DND-41 (cell line): ENCODE measurements around the gene IFNLR1.

Experiments
- ATAC-seq: fragments of 200-7000 bp; cut with Tn5 transposase; 3 replicates; pipeline ENCODE4 v1.9.1; 2021; ENCODE audit warnings: low read depth; ENCODE audit not compliant: insufficient read depth
- DNase-seq: peaks from one replicate; pipeline ENCODE4 v3.0.0-alpha.2; 2020
- H2AFZ ChIP-seq: 2 replicates; pipeline ENCODE4 v1.6.0; 2012; ENCODE audit warnings: low read depth, low read length
- H3K27ac ChIP-seq: 2 replicates; pipeline ENCODE4 v1.5.1; 2012; ENCODE audit warnings: low read length, inconsistent platforms
- H3K27me3 ChIP-seq: fragments of 200-600 bp; sonication (generic); 2 replicates; pipeline ENCODE4 v1.6.0; 2012; ENCODE audit warnings: low read length, mild to moderate bottlenecking, inconsistent platforms; ENCODE audit not compliant: insufficient read depth, poor library complexity
- H3K36me3 ChIP-seq: 2 replicates; pipeline ENCODE4 v1.5.1; 2012; ENCODE audit warnings: low read length, inconsistent platforms; ENCODE audit not compliant: insufficient read depth
- H3K4me1 ChIP-seq: 2 replicates; pipeline ENCODE4 v1.5.1; 2012; ENCODE audit warnings: mild to moderate bottlenecking, low read length; ENCODE audit not compliant: insufficient read depth
- H3K4me2 ChIP-seq: 2 replicates; pipeline ENCODE4 v1.6.0; 2012; ENCODE audit warnings: mild to moderate bottlenecking, moderate library complexity, low read length, inconsistent platforms; ENCODE audit not compliant: insufficient read depth
- H3K4me3 ChIP-seq, 2 experiments: fragments of 200-600 bp in 1 of 2; shearing (Covaris generic) in 1 of 2; 2 replicates each; pipeline ENCODE4 v1.5.1; 2012 to 2016; ENCODE audit warnings: inconsistent platforms in 2 of 2, low read length in 2 of 2, mild to moderate bottlenecking in 2 of 2, low read depth in 1 of 2, moderate library complexity in 1 of 2
- H3K79me2 ChIP-seq: 2 replicates; pipeline ENCODE4 v1.6.0; 2012; ENCODE audit warnings: low read length, inconsistent platforms; ENCODE audit not compliant: insufficient read depth
- H3K9ac ChIP-seq: 2 replicates; pipeline ENCODE4 v1.6.0; 2012; ENCODE audit warnings: low read depth, mild to moderate bottlenecking, inconsistent platforms, low read length, moderate library complexity
- H3K9me3 ChIP-seq: 2 replicates; pipeline ENCODE4 v1.5.1; 2012; ENCODE audit warnings: low read length, moderate library complexity, mild to moderate bottlenecking, inconsistent platforms; ENCODE audit not compliant: insufficient read depth, severe bottlenecking
- H4K20me1 ChIP-seq: 2 replicates; pipeline ENCODE4 v1.6.0; 2012; ENCODE audit warnings: low read length; ENCODE audit not compliant: insufficient read depth
- EZH2 ChIP-seq: IDR thresholded peaks from 3 replicates; pipeline ENCODE4 v1.6.1; 2012; ENCODE audit warnings: borderline replicate concordance, low read depth, mild to moderate bottlenecking, moderate library complexity, low read length, inconsistent platforms; ENCODE audit not compliant: severe bottlenecking
- TF ChIP-seq, protein P1 (sequence below): IDR thresholded peaks from 2 replicates; pipeline ENCODE4 v1.5.1; 2012; ENCODE audit warnings: borderline replicate concordance, low read length, moderate library complexity, mild to moderate bottlenecking; ENCODE audit not compliant: poor library complexity, severe bottlenecking; ENCODE audit errors: extremely low read depth

IFNLR1 gene

GRCh38 chr1:24186993-24187790 is at the start of gene IFNLR1:
Gene IFNLR1 (minus strand): TSS chr1:24187289. CDS start chr1:24187248, 41 bp downstream.
- no peaks in the 10 kb centered on the region for H3K79me2 ChIP-seq
- ATAC-seq: no peak; the same call in 2 of the 3 replicates
- H4K20me1 ChIP-seq: no peaks in the 10 kb centered on the region
- peaks cover 12% of the 10 kb centered on the region for H3K27me3 ChIP-seq
- H3K36me3 ChIP-seq: no peaks in the 10 kb centered on the region
- peak; percentile 10 for DNase-seq
- H3K4me2 ChIP-seq: no peak within 1 kb of the TSS
- H2AFZ ChIP-seq: no peak within 1 kb of the TSS
- H3K27ac ChIP-seq: no peak within 1 kb of the TSS
- H3K9me3 ChIP-seq: no peaks in the 10 kb centered on the region
- H3K4me3 ChIP-seq: no peak within 1 kb of the TSS
- no peaks in the 10 kb centered on the region for H3K4me1 ChIP-seq
- TF ChIP-seq, protein P1, sequence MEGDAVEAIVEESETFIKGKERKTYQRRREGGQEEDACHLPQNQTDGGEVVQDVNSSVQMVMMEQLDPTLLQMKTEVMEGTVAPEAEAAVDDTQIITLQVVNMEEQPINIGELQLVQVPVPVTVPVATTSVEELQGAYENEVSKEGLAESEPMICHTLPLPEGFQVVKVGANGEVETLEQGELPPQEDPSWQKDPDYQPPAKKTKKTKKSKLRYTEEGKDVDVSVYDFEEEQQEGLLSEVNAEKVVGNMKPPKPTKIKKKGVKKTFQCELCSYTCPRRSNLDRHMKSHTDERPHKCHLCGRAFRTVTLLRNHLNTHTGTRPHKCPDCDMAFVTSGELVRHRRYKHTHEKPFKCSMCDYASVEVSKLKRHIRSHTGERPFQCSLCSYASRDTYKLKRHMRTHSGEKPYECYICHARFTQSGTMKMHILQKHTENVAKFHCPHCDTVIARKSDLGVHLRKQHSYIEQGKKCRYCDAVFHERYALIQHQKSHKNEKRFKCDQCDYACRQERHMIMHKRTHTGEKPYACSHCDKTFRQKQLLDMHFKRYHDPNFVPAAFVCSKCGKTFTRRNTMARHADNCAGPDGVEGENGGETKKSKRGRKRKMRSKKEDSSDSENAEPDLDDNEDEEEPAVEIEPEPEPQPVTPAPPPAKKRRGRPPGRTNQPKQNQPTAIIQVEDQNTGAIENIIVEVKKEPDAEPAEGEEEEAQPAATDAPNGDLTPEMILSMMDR: no peak
- TF ChIP-seq EZH2: no peak
- H3K9ac ChIP-seq: no peak within 1 kb of the TSS

GRCh38 chr1:24235921-24236788 is 49.1 kb upstream of the IFNLR1 start:
- no peak overlapping the region for H2AFZ ChIP-seq
- no peak for DNase-seq
- no peaks in the 10 kb centered on the region for H4K20me1 ChIP-seq
- no peak overlapping the region for H3K4me3 ChIP-seq
- H3K9me3 ChIP-seq: no peaks in the 10 kb centered on the region
- TF ChIP-seq EZH2: no peak
- TF ChIP-seq, protein P1: no peak
- no peaks in the 10 kb centered on the region for H3K79me2 ChIP-seq
- ATAC-seq: no peak
- no peak overlapping the region for H3K4me2 ChIP-seq
- no peak overlapping the region for H3K9ac ChIP-seq
- no peaks in the 10 kb centered on the region for H3K4me1 ChIP-seq
- peaks cover 20% of the 10 kb centered on the region for H3K27me3 ChIP-seq
- no peak overlapping the region for H3K27ac ChIP-seq
- no peaks in the 10 kb centered on the region for H3K36me3 ChIP-seq

DNA sequence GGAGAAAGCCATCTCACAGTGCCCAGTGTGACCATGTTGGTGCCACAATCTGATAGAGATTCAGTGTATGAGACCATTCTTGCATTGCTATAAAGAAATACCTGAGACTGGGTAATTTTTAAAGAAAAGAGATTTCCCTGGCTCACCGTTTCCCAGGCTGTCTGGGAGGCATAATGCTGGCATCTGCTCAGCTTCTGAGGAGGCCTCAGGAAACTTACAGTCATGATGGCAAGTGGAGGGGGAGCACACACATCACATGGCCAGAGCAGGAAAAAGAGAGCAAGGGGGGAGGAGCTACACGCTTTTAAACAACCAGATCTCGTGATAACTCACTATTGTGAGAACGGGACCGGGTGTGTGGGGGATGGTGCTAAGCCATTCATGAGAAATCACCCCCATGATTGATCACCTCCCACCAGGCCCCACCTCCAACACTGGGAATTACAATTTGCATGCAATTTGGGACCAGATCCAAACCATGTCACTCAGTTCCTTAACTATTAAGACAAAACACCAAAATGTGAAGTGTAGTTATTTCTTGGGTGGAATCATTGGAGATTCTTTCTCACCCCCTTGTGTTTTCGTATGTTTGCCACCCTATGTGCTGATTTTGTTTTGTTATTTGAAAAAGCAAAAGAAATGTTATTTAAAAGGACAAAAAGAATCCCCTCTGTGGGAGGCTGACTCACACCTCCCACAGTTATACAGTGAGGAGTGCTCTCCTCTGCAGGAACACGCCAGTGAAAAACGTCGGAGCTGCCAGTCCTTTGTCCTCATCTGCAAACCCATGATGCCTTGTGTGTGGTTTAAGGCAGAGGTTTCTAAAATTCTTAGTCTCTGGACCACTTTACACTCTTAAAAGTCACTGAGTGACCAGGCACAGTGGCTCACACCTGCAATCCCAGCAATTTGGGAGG is 46.9 kb upstream of the IFNLR1 start:
- H4K20me1 ChIP-seq: no peaks in the 10 kb centered on the region
- peaks cover 13% of the 10 kb centered on the region for H3K27me3 ChIP-seq
- no peaks in the 10 kb centered on the region for H3K36me3 ChIP-seq
- no peak overlapping the region for H3K4me3 ChIP-seq
- no peak overlapping the region for H2AFZ ChIP-seq
- H3K4me2 ChIP-seq: no peak overlapping the region
- no peak overlapping the region for H3K27ac ChIP-seq
- H3K4me1 ChIP-seq: no peaks in the 10 kb centered on the region
- TF ChIP-seq, protein P1: no peak
- H3K79me2 ChIP-seq: no peaks in the 10 kb centered on the region
- no peaks in the 10 kb centered on the region for H3K9me3 ChIP-seq
- DNase-seq (no peak), ATAC-seq (no peak)
- H3K9ac ChIP-seq: no peak overlapping the region
